Measurements from ENCODE around the gene SPTBN1.

DNA sequence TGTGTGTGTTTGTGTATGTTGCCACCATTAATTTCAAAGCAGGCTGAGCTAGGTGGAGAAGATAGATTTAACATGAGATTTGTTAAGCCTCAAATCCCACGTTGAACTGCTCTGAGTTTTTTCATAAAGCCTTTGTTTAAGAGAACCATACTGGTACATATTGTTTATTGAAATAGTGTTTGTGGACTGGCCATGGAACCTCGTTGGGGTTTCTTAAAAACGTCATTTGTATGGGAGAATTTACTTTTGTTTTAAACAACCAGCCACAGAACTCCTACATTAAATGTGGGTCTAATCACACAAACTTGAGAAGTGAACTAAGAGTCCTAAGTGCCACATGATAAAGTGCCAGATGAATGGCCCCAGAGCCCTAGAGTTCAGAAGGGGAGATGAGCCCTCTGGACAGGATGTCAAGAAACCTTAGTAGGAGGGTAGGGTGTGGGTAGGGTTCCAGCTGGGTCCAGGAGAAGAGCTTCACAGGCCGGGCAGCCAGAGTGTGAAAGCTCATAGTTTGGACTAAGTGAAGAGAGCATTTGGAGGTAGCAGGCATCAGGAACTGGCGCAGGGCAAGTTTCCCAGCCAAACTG lies 146.7 kb downstream of the SPTBN1 start:
- TF ChIP-seq, protein P1, sequence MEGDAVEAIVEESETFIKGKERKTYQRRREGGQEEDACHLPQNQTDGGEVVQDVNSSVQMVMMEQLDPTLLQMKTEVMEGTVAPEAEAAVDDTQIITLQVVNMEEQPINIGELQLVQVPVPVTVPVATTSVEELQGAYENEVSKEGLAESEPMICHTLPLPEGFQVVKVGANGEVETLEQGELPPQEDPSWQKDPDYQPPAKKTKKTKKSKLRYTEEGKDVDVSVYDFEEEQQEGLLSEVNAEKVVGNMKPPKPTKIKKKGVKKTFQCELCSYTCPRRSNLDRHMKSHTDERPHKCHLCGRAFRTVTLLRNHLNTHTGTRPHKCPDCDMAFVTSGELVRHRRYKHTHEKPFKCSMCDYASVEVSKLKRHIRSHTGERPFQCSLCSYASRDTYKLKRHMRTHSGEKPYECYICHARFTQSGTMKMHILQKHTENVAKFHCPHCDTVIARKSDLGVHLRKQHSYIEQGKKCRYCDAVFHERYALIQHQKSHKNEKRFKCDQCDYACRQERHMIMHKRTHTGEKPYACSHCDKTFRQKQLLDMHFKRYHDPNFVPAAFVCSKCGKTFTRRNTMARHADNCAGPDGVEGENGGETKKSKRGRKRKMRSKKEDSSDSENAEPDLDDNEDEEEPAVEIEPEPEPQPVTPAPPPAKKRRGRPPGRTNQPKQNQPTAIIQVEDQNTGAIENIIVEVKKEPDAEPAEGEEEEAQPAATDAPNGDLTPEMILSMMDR (IDR thresholded peaks at IDR 0.05): no peak
- TF ChIP-seq EP300 (IDR thresholded peaks at IDR 0.05) (no peak), POLR2A (IDR thresholded peaks at IDR 0.05) (no peak)

All from gastroesophageal sphincter (tissue), 3 donors.